NT2/D1 (cell line): Measurements from ENCODE around the gene GPR151.

Experiments
- YY1 ChIP-seq: IDR thresholded peaks from 2 replicates; pipeline ENCODE4 v1.6.1; 2011; ENCODE audit not compliant: insufficient read length, insufficient read depth
- ZNF274 ChIP-seq: IDR thresholded peaks from 2 replicates; pipeline ENCODE4 v1.6.1; 2011; ENCODE audit warnings: mild to moderate bottlenecking, low read depth, low read length

GRCh38 chr5:146533260-146533857, 17.4 kb upstream of the GPR151 start:
- TF ChIP-seq YY1 (no peak), ZNF274 (no peak)
